K562 (cell line): ENCODE data around the gene FOXO3. TPM values are rescaled to one million over a fixed set of nuclear protein-coding genes. Genes with fewer than 3 reads are reported as not detected.

ENCODE experiments used
- polyA plus RNA-seq, 8 experiments: library from polyadenylated mRNA; depleted of rRNA in 4 of 8; stranded (reverse) in 5 of 8; unstranded in 3 of 8; fragments of >200 nt; fragmentation: Nextera tagmentation in 2 of 8; fragmentation: Illumina TruSeq in 1 of 8; extraction: Ambion mirVana in 2 of 8; extraction: Trizol in 1 of 8; gene quantifications; 2 replicates each; pipeline versions ENCODE4 v1.2.1 to v1.2.3, GENCODE V29; 2011 to 2014; ENCODE audit warnings: inconsistent platforms in 1 of 8, missing spikeins in 1 of 8
- total RNA-seq, 7 experiments: library from RNA; depleted of rRNA in 6 of 7; stranded (reverse); fragments of >200 nt in 6 of 7; fragmentation: Illumina TruSeq in 2 of 7; extraction: Trizol in 2 of 7; gene quantifications; 2 replicates each; pipeline versions ENCODE4 v1.2.1 to v1.2.3, GENCODE V29; 2011 to 2021; ENCODE audit warnings: low replicate concordance in 1 of 7
- TF ChIP-seq, protein P1 (sequence below), 3 experiments: IDR thresholded peaks in 2 of 3; conservative IDR thresholded peaks in 1 of 3; 2 replicates each; pipeline ENCODE4 v1.5.1; 2011 to 2012; ENCODE audit warnings: low read length in 3 of 3, mild to moderate bottlenecking in 3 of 3, control low read depth in 2 of 3, improper control_type of control experiment in 1 of 3, inconsistent platforms in 1 of 3, low read depth in 1 of 3, mixed read lengths in 1 of 3, moderate library complexity in 1 of 3; ENCODE audit not compliant: insufficient read depth in 2 of 3
- TF ChIP-seq, protein P2 (sequence below), 2 experiments: fragments of 450-650 bp; formaldehyde crosslinking in 1 of 2; IDR thresholded peaks; 2 replicates each; pipeline versions ENCODE4 v1.4.0 to v1.6.1; 2014 to 2020; ENCODE audit warnings: mild to moderate bottlenecking in 2 of 2, borderline replicate concordance in 1 of 2, low read depth in 1 of 2

The FOXO3 gene
- total and polyA plus RNA-seq, 9 of the 15 experiments (the other 6 are each of a cell fraction or from before 2014, with no cell fraction given), result 3.0 to 14.6 (median 6.0) TPM

DNA sequence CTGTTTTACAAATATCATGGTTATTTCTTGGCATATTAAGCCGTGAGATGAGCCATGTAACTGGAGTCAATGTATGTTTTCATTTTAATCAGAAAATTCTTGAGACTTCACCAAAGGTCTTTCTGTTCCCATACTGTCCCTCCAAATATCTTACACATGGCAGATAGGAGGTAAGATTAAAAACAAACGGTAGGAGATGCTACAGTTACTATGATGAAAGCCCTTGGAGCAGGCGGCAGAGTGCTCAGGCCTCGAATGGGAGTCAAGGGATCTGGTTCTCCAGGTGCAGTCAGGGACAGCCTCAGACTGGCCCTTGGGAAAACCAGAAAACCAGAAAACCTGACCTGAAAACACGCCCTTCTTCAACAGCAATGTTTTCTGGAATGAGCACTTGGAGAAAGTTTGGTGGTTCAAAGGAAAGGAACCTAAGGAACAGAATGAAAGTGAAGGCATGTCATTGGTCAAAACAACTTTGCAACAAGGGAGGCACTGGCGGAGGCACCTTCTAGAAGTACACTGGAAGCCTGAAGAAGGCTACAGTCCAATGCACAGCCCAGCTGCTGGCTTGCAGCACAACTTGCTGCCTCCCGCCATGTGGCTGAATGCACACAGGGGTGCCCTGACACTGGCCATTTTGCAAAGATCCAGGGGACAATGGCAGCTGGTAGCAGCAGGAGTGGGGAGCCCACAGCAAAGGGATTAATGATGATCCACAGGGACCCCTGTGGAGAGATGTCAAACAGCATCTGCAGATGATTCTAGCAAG, 17.4 kb upstream of the FOXO3 start (continued):
- TF ChIP-seq, protein P1, sequence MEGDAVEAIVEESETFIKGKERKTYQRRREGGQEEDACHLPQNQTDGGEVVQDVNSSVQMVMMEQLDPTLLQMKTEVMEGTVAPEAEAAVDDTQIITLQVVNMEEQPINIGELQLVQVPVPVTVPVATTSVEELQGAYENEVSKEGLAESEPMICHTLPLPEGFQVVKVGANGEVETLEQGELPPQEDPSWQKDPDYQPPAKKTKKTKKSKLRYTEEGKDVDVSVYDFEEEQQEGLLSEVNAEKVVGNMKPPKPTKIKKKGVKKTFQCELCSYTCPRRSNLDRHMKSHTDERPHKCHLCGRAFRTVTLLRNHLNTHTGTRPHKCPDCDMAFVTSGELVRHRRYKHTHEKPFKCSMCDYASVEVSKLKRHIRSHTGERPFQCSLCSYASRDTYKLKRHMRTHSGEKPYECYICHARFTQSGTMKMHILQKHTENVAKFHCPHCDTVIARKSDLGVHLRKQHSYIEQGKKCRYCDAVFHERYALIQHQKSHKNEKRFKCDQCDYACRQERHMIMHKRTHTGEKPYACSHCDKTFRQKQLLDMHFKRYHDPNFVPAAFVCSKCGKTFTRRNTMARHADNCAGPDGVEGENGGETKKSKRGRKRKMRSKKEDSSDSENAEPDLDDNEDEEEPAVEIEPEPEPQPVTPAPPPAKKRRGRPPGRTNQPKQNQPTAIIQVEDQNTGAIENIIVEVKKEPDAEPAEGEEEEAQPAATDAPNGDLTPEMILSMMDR (IDR thresholded peaks at IDR 0.05 in 2 of 3, conservative IDR thresholded peaks at IDR 0.05 in 1 of 3; ENCODE audit: insufficient read depth in 2 of 3, low read depth in 1 of 3, low read length in 3 of 3), result peak in 2 of 3 experiments; percentile 28 to 53; a peak in 2 of 6 replicates
- TF ChIP-seq, protein P2, sequence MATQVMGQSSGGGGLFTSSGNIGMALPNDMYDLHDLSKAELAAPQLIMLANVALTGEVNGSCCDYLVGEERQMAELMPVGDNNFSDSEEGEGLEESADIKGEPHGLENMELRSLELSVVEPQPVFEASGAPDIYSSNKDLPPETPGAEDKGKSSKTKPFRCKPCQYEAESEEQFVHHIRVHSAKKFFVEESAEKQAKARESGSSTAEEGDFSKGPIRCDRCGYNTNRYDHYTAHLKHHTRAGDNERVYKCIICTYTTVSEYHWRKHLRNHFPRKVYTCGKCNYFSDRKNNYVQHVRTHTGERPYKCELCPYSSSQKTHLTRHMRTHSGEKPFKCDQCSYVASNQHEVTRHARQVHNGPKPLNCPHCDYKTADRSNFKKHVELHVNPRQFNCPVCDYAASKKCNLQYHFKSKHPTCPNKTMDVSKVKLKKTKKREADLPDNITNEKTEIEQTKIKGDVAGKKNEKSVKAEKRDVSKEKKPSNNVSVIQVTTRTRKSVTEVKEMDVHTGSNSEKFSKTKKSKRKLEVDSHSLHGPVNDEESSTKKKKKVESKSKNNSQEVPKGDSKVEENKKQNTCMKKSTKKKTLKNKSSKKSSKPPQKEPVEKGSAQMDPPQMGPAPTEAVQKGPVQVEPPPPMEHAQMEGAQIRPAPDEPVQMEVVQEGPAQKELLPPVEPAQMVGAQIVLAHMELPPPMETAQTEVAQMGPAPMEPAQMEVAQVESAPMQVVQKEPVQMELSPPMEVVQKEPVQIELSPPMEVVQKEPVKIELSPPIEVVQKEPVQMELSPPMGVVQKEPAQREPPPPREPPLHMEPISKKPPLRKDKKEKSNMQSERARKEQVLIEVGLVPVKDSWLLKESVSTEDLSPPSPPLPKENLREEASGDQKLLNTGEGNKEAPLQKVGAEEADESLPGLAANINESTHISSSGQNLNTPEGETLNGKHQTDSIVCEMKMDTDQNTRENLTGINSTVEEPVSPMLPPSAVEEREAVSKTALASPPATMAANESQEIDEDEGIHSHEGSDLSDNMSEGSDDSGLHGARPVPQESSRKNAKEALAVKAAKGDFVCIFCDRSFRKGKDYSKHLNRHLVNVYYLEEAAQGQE (IDR thresholded peaks at IDR 0.05; ENCODE audit: borderline replicate concordance), result peak; percentile 72; the same call in 1 of the 2 replicates
- TF ChIP-seq, protein P2 (CRISPR knock-in tag; IDR thresholded peaks at IDR 0.05; ENCODE audit: low read depth), result no peak
